ENCODE results near the gene CPNE7. TPM values are rescaled to one million over a fixed set of nuclear protein-coding genes. Genes with fewer than 3 reads are reported as not detected.

CPNE7 gene
- total and polyA plus RNA-seq, 2 of the 8 experiments (the other 6 are each of a cell fraction or from before 2014, with no cell fraction given), result 10.0 to 23.7 TPM

GRCh38 chr16:89645122-89645521 is 69.6 kb downstream of the CPNE7 start (continued):
- TF ChIP-seq CTCF (IDR thresholded peaks at IDR 0.05; ENCODE audit: control extremely low read depth in 1 of 3, insufficient read depth in 1 of 3, low read depth in 1 of 3, low read length in 3 of 3) (no peak), TAF7 (optimal IDR thresholded peaks at IDR 0.05; ENCODE audit: borderline replicate concordance, low read depth, low read length) (no peak), CTBP2 (IDR thresholded peaks at IDR 0.05; ENCODE audit: borderline replicate concordance, insufficient read depth, insufficient read length, low read length) (no peak)

All from H1 (cell line).